GM23248 (cell line): ENCODE data around the gene CNR2.

Experiments
- EZH2 ChIP-seq: fragments of 200-600 bp; sonication (generic); IDR thresholded peaks from 2 replicates; pipeline ENCODE4 v1.6.1; 2018; ENCODE audit warnings: antibody characterized with exemption, mild to moderate bottlenecking; ENCODE audit not compliant: insufficient read depth, poor library complexity, severe bottlenecking
- EZH2phosphoT487 ChIP-seq: fragments of 200-600 bp; sonication (generic); IDR thresholded peaks from 2 replicates; pipeline ENCODE4 v1.6.1; 2018; ENCODE audit warnings: antibody characterized with exemption, moderate library complexity, mild to moderate bottlenecking, low read depth; ENCODE audit not compliant: insufficient read depth

- TF ChIP-seq EZH2 = no peak
- TF ChIP-seq EZH2phosphoT487 = no peak
These were observed 27.9 kb downstream of the CNR2 start for GRCh38 chr1:23885222-23885621.
